ENCODE results near the gene SLC38A9. TPM values are rescaled to one million over a fixed set of nuclear protein-coding genes. Genes with fewer than 3 reads are reported as not detected.

Gene SLC38A9
- total and polyA plus RNA-seq, 2 donors (not counting 1 experiment from before 2014, with no cell fraction given), result 18.1 to 49.7 TPM

GRCh38 chr5:55618318-55618717 lies 93.8 kb downstream of the SLC38A9 start:
- Histone ChIP-seq H4K20me1 (ENCODE audit: control insufficient read depth, extremely low read depth, insufficient read depth, low read length) (no peaks in the 10 kb centered on the region), H3K27me3 (ENCODE audit: control insufficient read depth, insufficient read depth, low read length) (no peaks in the 10 kb centered on the region), H3K9me3 (ENCODE audit: control insufficient read depth, insufficient read depth, low read depth, low read length) (no peaks in the 10 kb centered on the region), H3K4me3 (replicated peaks in 1 of 4; ENCODE audit: control extremely low read depth in 1 of 4, insufficient read depth in 1 of 4, low read depth in 3 of 4, low read length in 4 of 4) (no peak overlapping the region), H3K4me2 (ENCODE audit: extremely low read depth, insufficient read depth, low read length) (no peak overlapping the region), H3K27ac (ENCODE audit: insufficient read depth, low read length) (no peak overlapping the region), H2AFZ (ENCODE audit: low read length) (no peak overlapping the region), H3K4me1 (ENCODE audit: control insufficient read depth, extremely low read depth, insufficient read depth, low read length) (peaks cover 3% of the 10 kb centered on the region), H3K9ac (ENCODE audit: insufficient read depth, low read length) (no peak overlapping the region), H3K79me2 (ENCODE audit: control insufficient read depth, insufficient read depth, low read length) (no peaks in the 10 kb centered on the region), H3K36me3 (ENCODE audit: control insufficient read depth, insufficient read depth, low read length) (no peaks in the 10 kb centered on the region)
- DNase-seq (ENCODE audit: low read depth in 2 of 2), result no peak
- TF ChIP-seq, protein P1, sequence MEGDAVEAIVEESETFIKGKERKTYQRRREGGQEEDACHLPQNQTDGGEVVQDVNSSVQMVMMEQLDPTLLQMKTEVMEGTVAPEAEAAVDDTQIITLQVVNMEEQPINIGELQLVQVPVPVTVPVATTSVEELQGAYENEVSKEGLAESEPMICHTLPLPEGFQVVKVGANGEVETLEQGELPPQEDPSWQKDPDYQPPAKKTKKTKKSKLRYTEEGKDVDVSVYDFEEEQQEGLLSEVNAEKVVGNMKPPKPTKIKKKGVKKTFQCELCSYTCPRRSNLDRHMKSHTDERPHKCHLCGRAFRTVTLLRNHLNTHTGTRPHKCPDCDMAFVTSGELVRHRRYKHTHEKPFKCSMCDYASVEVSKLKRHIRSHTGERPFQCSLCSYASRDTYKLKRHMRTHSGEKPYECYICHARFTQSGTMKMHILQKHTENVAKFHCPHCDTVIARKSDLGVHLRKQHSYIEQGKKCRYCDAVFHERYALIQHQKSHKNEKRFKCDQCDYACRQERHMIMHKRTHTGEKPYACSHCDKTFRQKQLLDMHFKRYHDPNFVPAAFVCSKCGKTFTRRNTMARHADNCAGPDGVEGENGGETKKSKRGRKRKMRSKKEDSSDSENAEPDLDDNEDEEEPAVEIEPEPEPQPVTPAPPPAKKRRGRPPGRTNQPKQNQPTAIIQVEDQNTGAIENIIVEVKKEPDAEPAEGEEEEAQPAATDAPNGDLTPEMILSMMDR (conservative IDR thresholded peaks at IDR 0.05 in 1 of 2, IDR thresholded peaks at IDR 0.05 in 1 of 2; ENCODE audit: low read depth in 1 of 2, low read length in 2 of 2), result no peak
- TF ChIP-seq EZH2 (IDR thresholded peaks at IDR 0.05; ENCODE audit: low read length, missing control alignments), result no peak

DNA sequence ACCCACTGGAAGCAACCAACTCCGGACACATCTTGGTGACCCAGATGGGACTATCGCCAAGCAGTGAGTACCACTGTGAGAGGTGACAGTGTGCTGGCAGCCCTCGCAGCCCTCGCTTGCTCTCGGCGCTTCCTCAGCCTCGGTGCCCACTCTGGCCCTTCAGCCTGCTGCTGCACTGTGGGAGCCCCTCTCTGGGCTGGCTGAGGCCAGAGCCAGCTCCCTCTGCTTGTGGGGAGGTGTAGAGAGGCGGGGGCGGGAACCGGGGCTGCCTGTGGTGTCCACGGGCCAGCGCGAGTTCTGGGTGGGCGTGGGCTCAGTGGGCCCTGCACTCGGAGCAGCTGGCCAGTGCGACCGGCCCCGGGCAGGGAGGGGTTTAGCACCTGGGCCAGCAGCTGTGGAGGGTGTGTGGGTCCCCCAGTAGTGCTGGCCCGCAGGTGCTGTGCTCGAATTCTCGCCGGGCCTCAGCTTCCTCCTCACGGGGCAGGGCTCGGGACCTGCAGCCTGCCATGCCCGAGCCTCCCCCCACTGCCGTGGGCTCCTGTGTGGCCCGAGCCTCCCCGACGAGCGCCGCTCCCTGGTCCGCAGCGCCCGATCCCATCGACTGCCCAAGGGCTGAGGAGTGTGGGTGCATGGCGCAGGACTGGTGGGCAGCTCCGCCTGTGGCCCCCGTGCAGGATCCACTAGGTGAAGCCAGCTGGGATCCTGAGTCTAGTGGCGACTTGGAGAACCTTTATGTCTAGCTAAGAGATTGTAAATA lies 98.8 kb downstream of the SLC38A9 start:
- H3K79me2 ChIP-seq (ENCODE audit: control insufficient read depth, insufficient read depth, low read length), result no peaks in the 10 kb centered on the region
- TF ChIP-seq, protein P1 (conservative IDR thresholded peaks at IDR 0.05 in 1 of 2, IDR thresholded peaks at IDR 0.05 in 1 of 2; ENCODE audit: low read depth in 1 of 2, low read length in 2 of 2), result no peak
- H3K9ac ChIP-seq (ENCODE audit: insufficient read depth, low read length), result no peak overlapping the region
- DNase-seq (ENCODE audit: low read depth in 2 of 2), result no peak
- no peak overlapping the region for H3K27ac ChIP-seq (ENCODE audit: insufficient read depth, low read length)
- H3K36me3 ChIP-seq (ENCODE audit: control insufficient read depth, insufficient read depth, low read length), result no peaks in the 10 kb centered on the region
- no peak overlapping the region for H3K4me2 ChIP-seq (ENCODE audit: extremely low read depth, insufficient read depth, low read length)
- H3K4me1 ChIP-seq (ENCODE audit: control insufficient read depth, extremely low read depth, insufficient read depth, low read length), result no peaks in the 10 kb centered on the region
- H2AFZ ChIP-seq (ENCODE audit: low read length), result no peak overlapping the region
- no peak overlapping the region for H3K4me3 ChIP-seq (replicated peaks in 1 of 4; ENCODE audit: control extremely low read depth in 1 of 4, insufficient read depth in 1 of 4, low read depth in 3 of 4, low read length in 4 of 4)
- no peaks in the 10 kb centered on the region for H3K27me3 ChIP-seq (ENCODE audit: control insufficient read depth, insufficient read depth, low read length)
- H3K9me3 ChIP-seq (ENCODE audit: control insufficient read depth, insufficient read depth, low read depth, low read length), result no peaks in the 10 kb centered on the region
- H4K20me1 ChIP-seq (ENCODE audit: control insufficient read depth, extremely low read depth, insufficient read depth, low read length), result no peaks in the 10 kb centered on the region

DNA sequence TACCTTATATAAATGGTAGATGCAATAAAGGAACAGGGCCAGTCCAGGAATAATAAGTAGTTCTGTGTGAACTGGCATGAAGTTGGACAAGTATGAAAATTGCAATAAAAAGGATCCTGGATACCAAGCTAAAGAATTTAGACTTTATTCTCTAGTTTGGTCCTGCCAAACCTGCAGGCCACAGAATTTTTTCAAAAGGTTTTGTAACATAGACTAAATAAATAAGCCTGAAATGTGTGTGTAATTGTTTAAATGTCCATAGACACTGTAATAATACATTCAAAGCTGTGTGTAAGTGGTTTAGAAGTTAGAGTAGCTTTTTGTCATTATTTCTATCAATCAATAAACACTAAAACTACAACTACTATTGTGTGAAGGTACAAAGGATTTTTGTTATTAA lies 101.6 kb downstream of the SLC38A9 start:
- Histone ChIP-seq H4K20me1 (ENCODE audit: control insufficient read depth, extremely low read depth, insufficient read depth, low read length) (no peaks in the 10 kb centered on the region), H3K27me3 (ENCODE audit: control insufficient read depth, insufficient read depth, low read length) (no peaks in the 10 kb centered on the region), H2AFZ (ENCODE audit: low read length) (no peak overlapping the region), H3K4me3 (replicated peaks in 1 of 4; ENCODE audit: control extremely low read depth in 1 of 4, insufficient read depth in 1 of 4, low read depth in 3 of 4, low read length in 4 of 4) (no peak overlapping the region), H3K27ac (ENCODE audit: insufficient read depth, low read length) (no peak overlapping the region), H3K4me1 (ENCODE audit: control insufficient read depth, extremely low read depth, insufficient read depth, low read length) (no peaks in the 10 kb centered on the region), H3K4me2 (ENCODE audit: extremely low read depth, insufficient read depth, low read length) (no peak overlapping the region), H3K79me2 (ENCODE audit: control insufficient read depth, insufficient read depth, low read length) (no peaks in the 10 kb centered on the region), H3K9me3 (ENCODE audit: control insufficient read depth, insufficient read depth, low read depth, low read length) (no peaks in the 10 kb centered on the region), H3K36me3 (ENCODE audit: control insufficient read depth, insufficient read depth, low read length) (no peaks in the 10 kb centered on the region), H3K9ac (ENCODE audit: insufficient read depth, low read length) (no peak overlapping the region)
- no peak for DNase-seq (ENCODE audit: low read depth in 2 of 2)
- TF ChIP-seq EZH2 (IDR thresholded peaks at IDR 0.05; ENCODE audit: low read length, missing control alignments), result no peak
- TF ChIP-seq, protein P1 (conservative IDR thresholded peaks at IDR 0.05 in 1 of 2, IDR thresholded peaks at IDR 0.05 in 1 of 2; ENCODE audit: low read depth in 1 of 2, low read length in 2 of 2), result no peak
